GM19043 (cell line): ENCODE results near the gene GCK.
"Not testable (repeated sequence)": the region's sequence is repeated elsewhere in the genome, so short reads cannot be mapped to it uniquely, and the experiment has no call there.

Experiments used
- ATAC-seq: cut with Tn5 transposase; IDR thresholded peaks from one replicate; pipeline ENCODE4 v1.9.1; 2021; ENCODE audit warnings: low read depth; ENCODE audit not compliant: unreplicated experiment

The GCK gene

DNA sequence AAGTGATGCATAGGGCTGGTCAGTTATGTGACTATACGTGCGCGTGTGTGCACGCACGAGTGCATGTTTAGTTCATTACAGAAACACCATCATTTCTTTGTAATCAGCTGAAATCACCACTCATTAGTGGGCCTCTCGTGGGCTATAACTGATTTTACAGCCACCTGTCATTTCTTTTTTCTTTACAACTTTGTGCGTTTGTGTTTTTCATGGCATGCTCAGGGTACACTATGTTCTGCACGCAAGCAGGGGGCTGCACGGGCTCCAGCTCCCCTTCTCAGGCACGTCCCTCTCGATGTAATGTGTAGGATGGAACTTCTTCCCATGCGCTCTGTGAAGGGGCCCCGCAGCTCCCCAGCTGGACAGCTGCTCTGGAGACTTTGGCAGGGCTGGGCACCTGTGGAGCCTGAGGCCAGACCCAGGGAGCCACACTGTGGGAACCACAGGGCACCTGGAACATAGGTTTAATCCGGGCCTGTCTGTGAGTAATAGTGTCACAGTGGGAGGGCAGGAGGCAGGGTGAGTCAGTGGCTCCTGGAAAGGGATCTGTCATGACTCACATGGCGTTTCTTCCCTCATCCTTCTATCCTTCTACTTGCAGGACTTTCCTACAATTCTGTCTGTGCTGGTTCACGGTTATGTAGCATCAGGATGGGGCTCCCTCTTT lies 4.9 kb downstream of the GCK start:
- no peak for ATAC-seq

DNA sequence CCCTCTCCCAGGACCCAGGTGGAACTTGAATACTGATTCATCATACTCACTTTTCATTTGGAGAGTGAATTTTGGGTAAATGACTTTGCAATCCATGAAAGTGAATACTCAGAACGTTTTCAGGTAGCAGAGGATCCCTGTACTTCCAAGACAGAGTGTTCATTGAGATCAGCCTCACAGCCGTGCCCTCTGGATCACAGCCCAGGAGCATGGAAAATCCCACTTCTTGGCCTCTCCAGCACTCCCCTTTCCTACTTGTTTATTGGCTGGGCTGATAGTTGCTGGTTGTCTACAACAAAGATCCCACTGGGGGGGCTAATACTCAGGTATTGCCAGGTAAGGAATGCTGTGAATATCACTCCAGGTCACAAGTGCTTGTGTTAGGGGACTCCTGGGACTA lies 5.9 kb downstream of the GCK start:
- ATAC-seq: no peak

DNA sequence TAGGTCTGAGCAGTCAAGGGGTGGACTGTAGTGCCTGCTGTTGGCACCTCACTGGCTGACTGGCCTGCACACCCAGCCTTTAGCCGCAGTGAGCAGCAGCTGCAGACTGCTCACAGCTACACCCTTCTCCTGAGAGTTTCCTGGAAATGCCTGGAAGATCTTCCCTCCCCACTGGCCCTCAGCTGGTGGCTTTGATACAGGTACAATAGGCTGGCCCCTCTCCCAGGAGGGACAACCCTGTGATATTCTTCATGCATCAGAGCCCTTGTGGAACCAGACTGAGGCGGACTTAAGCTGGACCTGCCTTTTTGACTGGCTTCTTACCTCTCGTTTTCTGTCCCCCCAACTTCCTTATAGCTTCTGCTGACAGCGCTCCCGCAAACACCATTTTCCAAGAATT lies 6.4 kb downstream of the GCK start:
- ATAC-seq: no peak

DNA sequence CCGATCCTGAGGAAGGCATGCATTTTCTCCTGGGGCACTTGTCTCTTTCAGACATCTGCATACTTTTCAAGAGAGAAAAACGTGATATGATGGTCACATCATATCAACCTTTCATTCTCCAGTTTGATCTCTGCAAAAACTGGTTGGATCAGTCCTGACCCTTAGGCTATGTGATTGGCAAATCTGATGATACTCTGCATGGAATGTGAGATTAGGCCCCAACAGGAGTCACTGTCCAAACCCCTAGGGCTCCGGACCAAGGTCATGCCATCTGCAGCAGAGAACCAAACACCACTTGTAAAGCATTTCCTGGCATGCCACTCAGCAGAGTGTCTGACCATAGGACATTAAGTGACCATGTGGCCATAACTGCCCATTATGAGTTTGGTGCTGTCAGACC lies 8.6 kb downstream of the GCK start:
- no peak for ATAC-seq

DNA sequence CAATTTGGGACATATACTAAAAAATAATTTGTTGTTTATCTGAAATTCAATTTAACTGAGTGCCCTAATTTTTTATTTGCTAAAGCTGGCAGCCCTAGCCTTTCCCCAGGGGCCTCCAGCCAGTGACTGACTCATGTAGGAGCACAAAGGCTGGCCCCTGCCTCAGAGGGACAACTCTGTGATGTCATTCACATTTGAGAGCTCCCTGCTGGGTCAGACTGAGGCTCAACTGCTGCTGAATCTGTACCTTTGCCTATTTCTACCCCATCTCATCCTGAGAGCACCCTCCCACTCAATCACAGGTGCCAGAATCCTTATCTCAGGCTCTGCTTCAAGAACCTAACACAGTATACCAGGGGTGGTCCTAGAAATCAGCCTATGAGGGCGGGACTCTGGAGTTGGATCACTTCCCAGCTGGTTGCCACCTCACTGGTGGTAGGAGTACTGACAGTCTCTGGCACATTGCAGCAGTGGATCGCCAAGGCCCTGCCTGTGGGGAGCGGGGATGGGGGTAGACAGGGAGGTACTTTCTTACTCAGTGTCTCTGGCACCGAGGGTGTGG lies 11.6 kb downstream of the GCK start:
- ATAC-seq: no peak

DNA sequence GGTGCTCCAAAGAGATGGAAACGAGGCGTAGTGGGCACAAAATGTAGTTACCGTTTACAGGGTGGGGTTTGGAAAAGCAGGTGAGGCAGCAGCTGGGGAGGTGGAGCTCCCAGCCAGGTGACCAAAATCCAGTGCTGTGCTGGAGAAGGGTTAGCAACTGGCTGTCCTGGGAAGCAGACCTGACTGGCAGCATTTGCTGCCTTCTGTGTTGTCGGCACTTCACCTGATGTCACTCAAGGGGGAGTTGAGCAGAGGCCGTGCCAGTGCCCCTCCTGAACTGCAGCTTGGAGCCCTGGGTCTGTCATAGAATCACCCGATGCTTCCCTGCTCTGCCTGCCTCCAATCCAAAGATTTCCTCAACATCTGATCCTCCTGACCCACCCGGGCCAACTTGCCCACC lies 12.8 kb downstream of the GCK start:
- no peak for ATAC-seq

DNA sequence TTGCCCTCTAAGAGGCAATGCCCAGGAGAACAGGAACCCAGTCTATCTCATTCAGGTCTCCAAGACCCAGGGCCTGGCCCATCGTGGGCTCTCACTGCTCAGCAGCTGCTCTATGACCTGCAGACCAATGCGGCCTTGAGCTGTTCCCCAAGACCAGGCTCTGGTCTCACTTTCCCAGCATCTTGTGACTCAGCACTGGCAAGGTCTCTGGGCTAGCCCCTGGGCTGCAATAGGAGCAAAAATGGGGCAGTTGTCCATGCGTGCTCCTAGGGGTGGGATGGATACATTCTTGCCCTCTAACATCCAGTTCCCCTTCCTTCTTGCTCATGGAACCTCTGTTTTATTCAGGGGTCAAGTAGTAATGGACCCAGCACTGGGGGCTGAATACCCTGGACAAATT lies 13.5 kb downstream of the GCK start:
- ATAC-seq: no peak

DNA sequence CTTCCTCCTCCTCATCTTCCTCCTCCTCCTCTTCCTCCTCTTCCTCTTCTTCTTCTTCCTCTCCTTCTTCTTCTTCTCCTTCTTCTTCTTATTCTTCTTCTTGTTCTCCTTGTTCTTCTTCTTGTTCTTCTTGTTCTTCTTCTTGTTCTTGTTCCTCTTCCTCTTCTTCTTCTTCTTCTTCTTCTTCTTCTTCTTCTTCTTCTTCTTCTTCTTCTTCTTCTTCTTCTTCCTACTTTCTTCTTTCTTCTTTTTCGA lies 14.6 kb downstream of the GCK start:
- not testable (repeated sequence) for ATAC-seq

DNA sequence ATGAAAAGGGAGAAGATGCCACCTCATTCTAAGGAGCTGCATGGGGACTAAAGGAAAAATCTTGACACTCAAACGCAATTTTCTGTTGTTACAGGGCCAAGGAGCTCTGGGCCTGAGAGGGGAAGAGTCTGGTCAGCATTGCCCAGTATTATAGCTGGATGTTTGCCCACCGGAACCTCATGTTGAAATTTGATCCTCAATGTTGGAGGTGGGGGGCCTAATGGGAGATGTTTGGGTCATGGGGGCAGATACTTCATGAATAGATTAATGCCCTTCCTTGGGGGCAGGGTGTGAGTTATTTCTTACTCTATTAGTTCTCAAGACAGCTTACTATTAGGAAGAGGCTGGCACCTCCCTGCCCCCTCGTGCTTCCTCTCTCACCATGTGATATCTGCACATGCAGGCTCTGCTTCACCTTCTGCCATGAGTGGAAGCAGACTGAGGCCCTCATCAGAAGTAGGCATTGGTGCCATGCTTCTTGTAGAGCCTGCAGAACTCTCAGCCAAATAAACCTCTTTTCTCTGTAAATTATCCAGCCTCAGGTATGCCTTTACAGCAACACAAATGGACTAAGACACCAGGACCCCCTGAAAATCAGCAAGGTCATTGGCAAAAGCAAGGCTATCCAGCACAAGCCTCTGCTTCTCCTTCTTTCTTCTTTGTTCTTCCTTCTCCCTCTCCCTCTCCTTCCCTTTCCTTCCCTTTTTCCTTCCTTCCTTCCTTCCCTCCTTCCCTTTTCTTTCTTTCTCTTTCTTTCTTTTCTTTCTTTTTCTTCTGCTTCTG lies 15.1 kb downstream of the GCK start:
- no peak for ATAC-seq

DNA sequence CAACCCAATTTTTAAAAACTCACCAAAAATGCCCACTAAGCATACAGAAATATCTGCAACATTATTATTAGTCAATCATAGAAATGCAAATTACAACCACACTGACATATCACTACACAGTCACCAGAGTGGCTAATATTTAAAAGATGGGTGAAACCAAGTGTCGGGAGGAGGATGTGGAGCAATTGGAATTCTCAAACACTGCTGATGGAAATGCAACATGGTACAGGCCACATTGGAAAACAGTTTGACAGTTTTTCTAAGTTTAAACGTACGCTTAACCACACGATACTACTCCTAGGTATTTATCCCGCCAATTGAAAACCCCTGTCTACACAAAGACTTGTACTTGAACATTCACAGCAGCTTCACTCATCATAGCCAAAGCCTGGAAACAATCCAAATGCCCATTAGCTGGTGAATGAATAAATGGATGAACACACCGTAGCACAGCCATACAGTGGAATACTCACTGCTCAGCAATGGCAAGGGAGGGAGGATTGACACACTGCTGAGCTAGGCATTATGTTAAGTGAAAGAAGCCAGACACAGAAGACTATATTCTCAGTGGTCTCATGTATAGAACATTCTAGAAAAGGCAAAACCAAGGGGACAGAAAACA lies 16.3 kb downstream of the GCK start:
- ATAC-seq: no peak

DNA sequence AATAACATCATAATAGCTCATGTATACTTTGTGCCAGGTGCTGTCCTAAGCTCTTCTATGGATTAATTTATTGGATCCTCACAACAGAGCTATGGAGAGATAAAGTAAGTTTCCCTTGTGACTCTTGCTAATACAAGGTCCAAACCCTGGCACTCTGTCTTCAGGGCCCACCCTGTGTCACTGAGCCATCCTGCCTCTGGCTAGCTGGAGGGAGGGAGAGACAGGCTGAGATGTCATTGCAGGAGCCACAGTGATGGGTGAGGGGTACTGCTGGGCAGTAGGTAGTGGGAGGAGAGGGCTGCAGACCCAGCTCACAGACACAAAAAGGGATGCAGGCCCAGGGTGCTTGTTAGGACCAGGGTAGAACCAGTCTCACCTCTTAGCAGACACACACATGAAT lies 16.9 kb downstream of the GCK start:
- ATAC-seq: no peak

DNA sequence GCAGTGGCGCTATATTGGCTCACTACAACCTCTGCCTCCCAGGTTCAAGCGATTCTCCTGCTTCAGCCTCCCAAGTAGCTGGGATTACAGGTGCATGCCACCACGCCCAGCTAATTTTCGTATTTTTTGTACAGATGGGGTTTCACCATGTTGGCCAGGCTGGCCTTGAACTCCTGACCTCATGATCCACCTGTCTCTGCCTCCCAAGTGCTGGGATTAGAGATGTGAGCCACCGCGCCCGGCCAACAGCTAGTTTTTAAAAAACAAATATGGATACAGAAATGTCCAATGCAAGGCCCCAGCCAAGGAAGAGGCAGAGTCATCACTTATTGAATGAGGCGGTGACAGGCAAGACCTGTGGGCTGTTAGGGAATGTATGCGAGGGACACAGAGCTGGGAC lies 17.3 kb downstream of the GCK start:
- ATAC-seq: not testable (repeated sequence)

DNA sequence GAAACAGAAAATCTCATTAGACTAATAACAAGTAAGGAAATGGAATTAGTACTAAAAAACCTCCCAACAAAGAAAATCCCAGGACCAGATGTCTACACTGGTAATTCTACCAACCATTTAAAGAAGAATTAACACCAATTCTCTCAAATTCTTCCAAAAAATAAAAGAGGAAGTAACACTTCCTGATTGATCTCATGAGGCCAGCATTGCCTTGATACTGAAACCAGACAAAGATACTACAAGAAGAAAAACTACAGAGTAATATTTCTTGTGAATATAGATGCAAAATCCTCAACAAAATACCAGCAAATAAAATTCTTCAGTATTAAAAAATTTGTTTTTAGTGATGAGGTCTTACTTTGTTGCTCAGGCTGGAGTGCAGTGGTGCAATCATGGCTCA lies 21.3 kb downstream of the GCK start:
- peak; percentile 55 for ATAC-seq

DNA sequence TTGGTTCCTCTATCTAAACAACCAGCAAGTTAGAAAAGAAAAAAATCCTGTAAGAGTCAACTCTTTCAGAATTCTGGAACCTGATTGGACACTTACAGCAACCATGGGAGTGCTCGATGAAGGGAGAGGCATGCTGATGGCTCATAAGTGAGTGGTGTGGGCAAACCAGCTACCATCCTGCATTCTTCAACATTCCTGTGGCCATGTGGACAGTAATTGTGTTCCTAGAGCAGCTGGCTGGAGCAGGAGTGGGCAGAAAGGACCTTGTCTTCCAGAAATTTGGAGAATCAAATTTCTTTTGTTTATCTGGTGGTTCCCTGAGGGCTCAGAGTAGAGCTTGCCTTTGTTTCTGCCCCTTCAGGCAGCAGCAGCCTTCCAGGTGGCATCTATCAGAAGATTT lies 25.6 kb downstream of the GCK start:
- no peak for ATAC-seq

DNA sequence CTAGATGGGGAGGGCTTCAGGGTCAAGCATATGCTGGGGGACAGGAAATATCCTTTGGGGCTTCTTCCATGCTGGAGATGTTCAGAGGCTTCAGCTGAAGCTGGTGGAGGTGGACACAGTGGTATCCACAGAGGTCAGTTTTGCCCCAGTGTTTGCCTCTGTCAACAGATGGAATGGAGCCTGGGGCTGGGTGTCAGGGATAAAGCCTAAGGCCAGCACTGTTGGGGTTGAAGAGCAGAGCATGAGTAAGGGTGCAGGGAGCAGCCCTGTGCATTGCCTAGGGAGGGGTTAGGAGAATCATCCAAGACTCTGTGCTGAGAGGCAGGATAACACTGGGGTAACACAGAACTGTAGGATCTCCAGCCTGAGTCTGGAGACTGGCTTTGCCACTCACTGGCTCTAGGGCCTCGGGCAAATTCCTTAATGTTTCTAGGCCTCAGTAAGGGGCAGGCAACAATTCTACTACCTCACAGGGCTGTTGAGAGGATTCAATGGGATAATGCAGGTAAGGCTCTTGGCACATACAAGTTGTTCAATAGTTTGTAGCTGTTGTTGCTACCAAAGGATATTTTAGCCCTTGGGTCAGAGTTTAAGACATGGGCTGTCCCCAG lies 26.3 kb downstream of the GCK start:
- ATAC-seq: no peak

DNA sequence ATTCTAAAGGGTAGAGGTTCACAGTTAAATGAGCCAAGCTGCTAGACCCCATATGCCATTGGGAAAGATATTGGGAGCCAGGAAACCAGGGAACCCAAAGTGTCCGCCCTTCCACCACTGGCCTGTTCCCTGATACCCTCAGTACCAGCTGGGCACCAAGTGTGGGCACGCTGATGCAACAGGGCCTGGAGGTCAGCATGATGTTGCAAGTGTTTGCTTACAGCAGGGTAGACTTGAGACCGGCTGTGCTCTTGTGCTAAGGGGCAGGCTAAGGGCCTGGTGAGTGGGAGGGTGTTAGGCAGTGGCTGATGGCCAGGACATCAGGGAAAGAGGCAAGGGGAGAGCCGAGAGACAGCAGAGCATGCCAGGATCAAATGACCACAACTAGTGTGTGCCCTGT lies 27.1 kb downstream of the GCK start:
- ATAC-seq: no peak

DNA sequence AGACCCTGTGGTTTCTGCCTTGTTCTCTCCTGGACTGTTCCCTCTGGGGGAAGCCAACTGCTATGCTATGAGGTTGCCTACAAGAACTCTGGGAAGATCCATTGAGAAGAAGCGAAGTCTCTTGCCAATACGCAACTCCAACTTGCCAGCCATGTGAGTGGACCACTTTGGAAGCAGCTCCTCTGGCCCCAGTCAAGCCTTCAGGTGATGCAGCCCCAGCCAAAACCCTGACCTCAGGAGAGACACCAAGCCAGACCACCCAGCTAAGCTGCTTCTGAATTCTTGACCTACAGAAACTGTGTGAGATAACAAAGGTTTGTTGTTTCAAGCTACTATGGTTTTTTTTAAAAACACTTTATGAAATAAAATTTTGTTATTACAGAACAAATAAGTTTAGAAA lies 27.9 kb downstream of the GCK start:
- ATAC-seq: no peak

DNA sequence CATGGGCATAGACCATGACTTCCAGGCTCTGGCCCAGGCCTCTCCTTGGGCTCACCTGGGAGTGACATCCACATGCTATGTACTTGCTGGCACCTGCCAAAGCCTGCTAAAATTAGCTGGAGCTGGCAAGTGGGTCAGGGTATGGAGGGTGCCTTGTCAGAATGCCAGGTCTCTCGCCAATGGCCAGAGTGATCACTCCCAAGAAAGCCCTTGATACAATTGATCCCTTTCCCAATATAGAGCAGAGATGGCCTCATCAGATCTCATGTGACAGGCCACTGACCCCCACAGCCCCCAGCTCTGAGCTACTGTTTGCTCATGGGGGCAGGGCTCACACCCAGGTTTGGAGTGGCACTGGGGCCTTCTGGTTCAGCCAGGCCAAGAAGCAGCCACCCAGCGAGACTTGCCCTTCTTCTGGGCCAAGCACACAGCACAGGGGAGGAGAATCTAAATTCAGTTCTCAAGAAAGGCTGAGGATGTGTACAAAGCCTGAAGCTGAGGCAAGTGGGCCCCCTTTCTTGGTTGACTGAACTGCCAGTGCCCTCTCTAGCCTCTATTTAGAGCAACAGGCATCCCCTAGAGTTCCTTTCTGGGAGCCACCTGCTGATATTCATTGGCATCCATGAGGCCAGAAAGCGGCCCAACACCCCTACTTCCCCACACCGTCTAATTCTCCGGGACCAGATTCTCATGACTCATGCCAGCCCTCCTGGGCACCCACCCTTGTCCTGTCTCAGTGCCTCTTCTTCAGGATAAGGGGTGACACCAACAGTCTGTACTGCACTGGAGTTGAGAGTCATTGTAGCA lies 29.2 kb downstream of the GCK start:
- no peak for ATAC-seq

DNA sequence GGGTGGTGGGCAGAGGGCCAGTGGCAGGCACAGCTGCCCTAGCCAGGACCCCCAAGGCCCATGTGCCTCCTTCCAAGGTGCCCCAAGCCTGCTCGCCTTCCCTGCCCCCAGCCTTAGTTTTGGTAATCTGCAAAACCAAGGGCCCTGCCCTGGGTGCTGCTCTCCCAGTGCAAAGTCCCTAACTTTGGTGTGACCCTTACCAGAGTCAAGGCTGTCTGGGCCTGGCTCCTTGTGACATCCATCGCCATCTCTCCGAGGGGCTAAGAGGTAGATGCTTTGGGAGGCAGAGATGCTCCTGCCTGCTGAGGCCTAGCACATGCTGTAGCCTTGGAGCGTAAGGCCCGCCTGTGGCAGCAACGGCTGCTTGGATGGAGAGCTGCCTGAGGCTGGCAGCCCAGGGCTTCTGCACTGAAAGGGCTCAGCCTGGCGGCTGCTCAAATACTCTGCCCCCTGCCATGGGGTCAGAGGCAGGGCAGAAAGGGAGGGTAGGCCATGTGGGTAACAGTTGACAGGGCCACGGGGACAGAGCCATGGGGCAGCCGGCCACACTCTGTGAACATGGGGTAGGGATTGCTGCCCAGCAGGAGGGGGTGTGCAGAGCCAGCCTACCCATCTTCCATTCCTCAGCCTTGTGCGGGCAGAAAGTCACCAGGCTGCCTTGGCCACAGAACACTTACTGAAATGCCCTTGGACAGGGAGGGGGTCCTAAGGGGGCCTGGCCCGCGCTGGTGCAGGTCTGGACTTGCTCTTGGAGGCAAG lies 30.2 kb downstream of the GCK start:
- no peak for ATAC-seq
